ENCODE data around the gene AOC2. TPM values are rescaled to one million over a fixed set of nuclear protein-coding genes. Genes with fewer than 3 reads are reported as not detected.
A peak's percentile ranks its signal among the peaks of the same experiment; 100 is the strongest.

AOC2 gene
- total and polyA plus RNA-seq, 9 of the 15 experiments (the other 6 are each of a cell fraction or from before 2014, with no cell fraction given): 0.08 to 0.91 (median 0.49) TPM

- Histone ChIP-seq H3K27me3 (ENCODE audit: control insufficient read depth in 2 of 2, insufficient read depth in 2 of 2, low read length in 2 of 2) (no peaks in the 10 kb centered on the region), H3K9me3 (replicated peaks; ENCODE audit: control insufficient read depth, insufficient read depth, low read depth, low read length) (no peaks in the 10 kb centered on the region), H3K4me3 (no peak overlapping the region), H3K79me2 (ENCODE audit: control insufficient read depth, insufficient read depth, low read length) (no peaks in the 10 kb centered on the region; the same call in 2 of the 3 replicates), H3K9me1 (ENCODE audit: control insufficient read depth, insufficient read depth, low read length) (no peaks in the 10 kb centered on the region), H3K9ac (ENCODE audit: insufficient read depth in 1 of 2, low read depth in 2 of 2, low read length in 2 of 2) (no peak overlapping the region), H3K27ac (ENCODE audit: extremely low read depth, low read depth, low read length) (no peak overlapping the region), H3K4me1 (replicated peaks in 1 of 2; ENCODE audit: control insufficient read depth in 2 of 2, insufficient read depth in 2 of 2, low read length in 2 of 2) (peaks cover 3 to 10% of the 10 kb centered on the region in 2 experiments; a peak in 3 of 5 replicates), H2AFZ (ENCODE audit: low read depth, low read length) (no peak overlapping the region), H3K36me3 (ENCODE audit: control insufficient read depth, insufficient read depth, low read length) (peaks cover 41% of the 10 kb centered on the region), H4K20me1 (replicated peaks; ENCODE audit: control insufficient read depth, insufficient read depth, low read length) (0 out of 2 replicates have a peak, but pooled peaks cover 2% of the 10 kb centered on the region), H3K4me2 (ENCODE audit: insufficient read depth, low read length) (no peak overlapping the region)
- FAIRE-seq: peak; percentile 29
- no peak for ATAC-seq
- ChIA-PET POLR2A (interaction anchor here (1.1 to 1.8 kb wide), 5 partner anchors 9 to 151 kb away, joined by 4 to 8 read pairs (median 5); partner anchors contain the start of gene RPL27), CTCF (ENCODE audit: low intra/inter-chr PET ratio) (interaction anchor here (1.1 to 4.7 kb wide), 2 partner anchors 87 to 91 kb away, joined by 3 to 37 read pairs; no protein-coding TSS in a partner anchor)
- BruUV-seq (replicated peaks): no TSS peak
- peak in 1 of 4 experiments; percentile 18 for DNase-seq (ENCODE audit: extremely low read depth in 1 of 4, low spot score in 3 of 4)
- in situ Hi-C loops (cut with MboI): no loop called here
- no peak for TF ChIP-seq TCF7 (IDR thresholded peaks at IDR 0.05; ENCODE audit: borderline replicate concordance)
- TF ChIP-seq BHLHE40 (IDR thresholded peaks at IDR 0.05; ENCODE audit: low read length): 0 out of 2 replicates have a peak, but pooled peaks have one; percentile 25
- TF ChIP-seq POLR2AphosphoS2 (IDR thresholded peaks at IDR 0.05; ENCODE audit: low read length): peak; percentile 62; the same call in 1 of the 2 replicates
- 44% methylated on average over 9 of the region's 9 CpGs for WGBS (ENCODE audit: insufficient coverage, low coverage, missing lambda C conversion rate)
- intact Hi-C loops (cut with micrococcal nuclease): no loop called here
These were observed 2.4 kb downstream of the AOC2 start for GRCh38 chr17:42846594-42847280.

GRCh38 chr17:42848093-42848492 lies 3.7 kb downstream of the AOC2 start:
- in situ Hi-C loops (cut with MboI): no loop called here
- no peaks in the 10 kb centered on the region for H3K27me3 ChIP-seq (ENCODE audit: control insufficient read depth in 2 of 2, insufficient read depth in 2 of 2, low read length in 2 of 2)
- ATAC-seq (no peak), FAIRE-seq (no peak), DNase-seq (ENCODE audit: extremely low read depth in 1 of 4, low spot score in 3 of 4) (no peak)
- no peaks in the 10 kb centered on the region for H3K9me3 ChIP-seq (replicated peaks; ENCODE audit: control insufficient read depth, insufficient read depth, low read depth, low read length)
- 0 out of 2 replicates have a peak, but pooled peaks cover 2% of the 10 kb centered on the region for H4K20me1 ChIP-seq (replicated peaks; ENCODE audit: control insufficient read depth, insufficient read depth, low read length)
- 42% methylated on average over 3 of the region's 3 CpGs for WGBS (ENCODE audit: insufficient coverage, low coverage, missing lambda C conversion rate)
- H3K4me1 ChIP-seq (replicated peaks in 1 of 2; ENCODE audit: control insufficient read depth in 2 of 2, insufficient read depth in 2 of 2, low read length in 2 of 2): peaks cover 3 to 10% of the 10 kb centered on the region in 2 experiments; a peak in 3 of 5 replicates
- H3K79me2 ChIP-seq (ENCODE audit: control insufficient read depth, insufficient read depth, low read length): no peaks in the 10 kb centered on the region; the same call in 2 of the 3 replicates
- ChIA-PET POLR2A (interaction anchor here (0.6 to 1.6 kb wide), 8 partner anchors 12 to 164 kb away, joined by 3 to 8 read pairs (median 3); partner anchors contain the start of gene RPL27), CTCF (ENCODE audit: low intra/inter-chr PET ratio) (no interaction called here)
- no TSS peak for BruUV-seq (replicated peaks)
- intact Hi-C loops (cut with micrococcal nuclease): no loop called here
- peaks cover 28% of the 10 kb centered on the region for H3K36me3 ChIP-seq (ENCODE audit: control insufficient read depth, insufficient read depth, low read length)
- no peaks in the 10 kb centered on the region for H3K9me1 ChIP-seq (ENCODE audit: control insufficient read depth, insufficient read depth, low read length)
- H2AFZ ChIP-seq (ENCODE audit: low read depth, low read length): no peak overlapping the region
- no peak overlapping the region for H3K4me2 ChIP-seq (ENCODE audit: insufficient read depth, low read length)
- no peak overlapping the region for H3K4me3 ChIP-seq
- H3K9ac ChIP-seq (ENCODE audit: insufficient read depth in 1 of 2, low read depth in 2 of 2, low read length in 2 of 2): no peak overlapping the region
- H3K27ac ChIP-seq (ENCODE audit: extremely low read depth, low read depth, low read length): no peak overlapping the region
- TF ChIP-seq EGR1 (conservative IDR thresholded peaks at IDR 0.05) (no peak), ZNF263 (CRISPR knock-in tag; IDR thresholded peaks at IDR 0.05; ENCODE audit: borderline replicate concordance) (no peak), TEAD2 (tag; IDR thresholded peaks at IDR 0.05) (no peak)
